Measurements from ENCODE around the gene KCNMA1.

The KCNMA1 gene

GRCh38 chr10:77629775-77630506, 7.7 kb downstream of the KCNMA1 start:
- no peak overlapping the region for H3K4me3 ChIP-seq (ENCODE audit: low read depth, low read length)
- in situ Hi-C loops (cut with HindIII; ENCODE audit: low sequenced_read_pairs), result no loop called here
- TF ChIP-seq, protein P1, sequence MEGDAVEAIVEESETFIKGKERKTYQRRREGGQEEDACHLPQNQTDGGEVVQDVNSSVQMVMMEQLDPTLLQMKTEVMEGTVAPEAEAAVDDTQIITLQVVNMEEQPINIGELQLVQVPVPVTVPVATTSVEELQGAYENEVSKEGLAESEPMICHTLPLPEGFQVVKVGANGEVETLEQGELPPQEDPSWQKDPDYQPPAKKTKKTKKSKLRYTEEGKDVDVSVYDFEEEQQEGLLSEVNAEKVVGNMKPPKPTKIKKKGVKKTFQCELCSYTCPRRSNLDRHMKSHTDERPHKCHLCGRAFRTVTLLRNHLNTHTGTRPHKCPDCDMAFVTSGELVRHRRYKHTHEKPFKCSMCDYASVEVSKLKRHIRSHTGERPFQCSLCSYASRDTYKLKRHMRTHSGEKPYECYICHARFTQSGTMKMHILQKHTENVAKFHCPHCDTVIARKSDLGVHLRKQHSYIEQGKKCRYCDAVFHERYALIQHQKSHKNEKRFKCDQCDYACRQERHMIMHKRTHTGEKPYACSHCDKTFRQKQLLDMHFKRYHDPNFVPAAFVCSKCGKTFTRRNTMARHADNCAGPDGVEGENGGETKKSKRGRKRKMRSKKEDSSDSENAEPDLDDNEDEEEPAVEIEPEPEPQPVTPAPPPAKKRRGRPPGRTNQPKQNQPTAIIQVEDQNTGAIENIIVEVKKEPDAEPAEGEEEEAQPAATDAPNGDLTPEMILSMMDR (IDR thresholded peaks at IDR 0.05; ENCODE audit: low read depth, low read length), result no peak
- peak; percentile 42 for DNase-seq (ENCODE audit: low read depth, low spot score)

GRCh38 chr10:77628906-77629730, 8.5 kb downstream of the KCNMA1 start:
- TF ChIP-seq, protein P1 (IDR thresholded peaks at IDR 0.05; ENCODE audit: low read depth, low read length), result no peak
- no peak overlapping the region for H3K4me3 ChIP-seq (ENCODE audit: low read depth, low read length)
- DNase-seq (ENCODE audit: low read depth, low spot score), result peak; percentile 38
- in situ Hi-C loops (cut with HindIII; ENCODE audit: low sequenced_read_pairs), result no loop called here

DNA sequence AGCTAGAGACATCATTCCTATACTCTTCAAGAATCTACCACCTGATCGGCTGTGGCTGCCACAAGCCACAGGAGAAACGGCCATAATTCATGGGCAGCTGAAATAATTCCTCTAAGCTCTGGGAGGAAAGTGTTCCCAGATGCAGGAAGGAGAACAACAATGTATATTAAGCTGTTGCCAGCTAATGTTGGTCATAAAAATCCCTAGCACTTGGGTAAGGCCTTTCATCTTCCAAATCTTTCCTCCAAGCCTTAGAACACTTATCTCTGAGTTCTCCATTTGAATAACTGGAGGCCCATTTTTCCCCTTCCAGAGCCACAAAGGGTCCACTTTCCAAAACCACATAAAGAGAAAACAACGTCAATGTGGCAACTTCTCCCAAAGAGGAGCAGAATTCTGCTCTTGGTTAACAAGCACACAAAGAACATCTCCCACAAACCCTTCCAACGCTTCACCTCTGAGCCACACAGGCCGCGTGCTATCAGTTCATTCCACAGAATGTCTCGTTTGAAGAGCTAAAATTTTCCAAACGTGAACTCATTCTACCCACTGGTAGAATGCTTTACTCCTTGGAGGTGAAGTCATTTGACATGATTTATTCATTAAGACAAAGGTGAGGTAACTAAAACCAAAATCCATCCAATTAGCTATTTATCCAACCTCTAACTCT, 11.2 kb downstream of the KCNMA1 start:
- in situ Hi-C loops (cut with HindIII; ENCODE audit: low sequenced_read_pairs), result no loop called here

DNA sequence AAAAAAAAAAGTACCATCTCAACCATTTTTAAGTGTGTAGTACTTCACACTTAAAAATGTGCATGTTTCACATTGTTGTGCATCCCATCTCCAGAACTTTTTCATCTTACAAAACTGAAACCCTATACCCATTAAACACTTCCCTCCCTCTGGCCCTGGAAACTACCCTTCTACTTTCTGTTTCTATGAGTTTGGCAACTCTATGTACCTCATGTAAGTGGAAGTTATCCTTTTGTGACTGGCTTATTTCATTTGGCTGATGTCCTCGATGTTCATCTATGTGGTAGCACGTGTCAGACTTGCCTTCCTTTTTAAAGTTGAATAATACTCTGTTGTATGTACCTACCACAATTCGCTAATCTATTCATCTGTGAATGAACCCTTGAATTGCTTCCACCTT, 12.2 kb downstream of the KCNMA1 start:
- in situ Hi-C loops (cut with HindIII; ENCODE audit: low sequenced_read_pairs), result no loop called here
- DNase-seq (ENCODE audit: low read depth, low spot score), result peak; percentile 29
- H3K4me3 ChIP-seq (ENCODE audit: low read depth, low read length), result no peak overlapping the region
- TF ChIP-seq, protein P1 (IDR thresholded peaks at IDR 0.05; ENCODE audit: low read depth, low read length), result no peak

More for the DNA sequence above, 11.2 kb downstream of the KCNMA1 start:
- TF ChIP-seq, protein P1 (IDR thresholded peaks at IDR 0.05; ENCODE audit: low read depth, low read length), result no peak
- peak; percentile 84 for DNase-seq (ENCODE audit: low read depth, low spot score)
- no peak overlapping the region for H3K4me3 ChIP-seq (ENCODE audit: low read depth, low read length)

DNA sequence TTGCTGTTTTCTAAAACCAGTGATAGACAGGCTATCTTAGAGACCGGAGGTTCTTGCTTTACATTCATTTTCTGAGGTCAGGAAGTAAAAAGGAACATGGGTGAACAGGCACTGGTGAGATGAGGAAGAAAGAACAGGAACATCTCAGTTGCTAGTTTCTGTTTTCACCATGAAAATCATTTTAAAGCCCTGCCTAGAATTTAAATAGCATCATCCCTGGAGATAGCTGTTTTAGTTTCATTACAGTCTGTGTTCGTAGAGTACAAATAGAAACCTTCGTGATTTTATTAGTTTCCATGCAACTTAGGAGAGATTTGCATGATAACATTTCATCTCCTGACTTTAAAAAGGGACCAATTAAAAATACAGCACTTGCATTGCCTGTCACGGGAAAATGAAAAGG, 14.7 kb downstream of the KCNMA1 start:
- DNase-seq (ENCODE audit: low read depth, low spot score), result no peak
- in situ Hi-C loops (cut with HindIII; ENCODE audit: low sequenced_read_pairs), result no loop called here
- TF ChIP-seq, protein P1 (IDR thresholded peaks at IDR 0.05; ENCODE audit: low read depth, low read length), result no peak
- no peak overlapping the region for H3K4me3 ChIP-seq (ENCODE audit: low read depth, low read length)

DNA sequence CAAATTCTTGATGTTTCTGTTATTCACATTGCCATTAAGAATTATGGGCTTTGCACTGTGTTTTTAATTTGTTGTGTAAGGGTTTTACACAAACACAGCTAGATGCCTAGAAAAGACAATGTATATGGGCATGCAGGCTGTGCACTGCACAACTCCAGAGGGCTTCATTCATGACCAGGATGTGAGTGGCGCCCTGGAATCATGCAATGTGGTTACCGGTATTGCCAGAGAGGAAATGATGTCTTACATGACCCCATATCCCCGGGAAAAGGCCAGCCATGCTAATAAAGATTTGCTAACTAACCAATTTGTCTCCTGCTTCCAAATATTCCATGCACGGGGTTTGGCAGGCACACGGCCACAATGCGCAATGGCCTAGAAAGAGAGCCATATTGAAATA, 16.9 kb downstream of the KCNMA1 start:
- peak; percentile 29 for DNase-seq (ENCODE audit: low read depth, low spot score)
- TF ChIP-seq, protein P1 (IDR thresholded peaks at IDR 0.05; ENCODE audit: low read depth, low read length), result no peak
- H3K4me3 ChIP-seq (ENCODE audit: low read depth, low read length), result no peak overlapping the region
- in situ Hi-C loops (cut with HindIII; ENCODE audit: low sequenced_read_pairs), result no loop called here
